Adrenal gland (tissue), 19 donors: ENCODE data around the gene GPR82. TPM values are rescaled to one million over a fixed set of nuclear protein-coding genes. Genes with fewer than 3 reads are reported as not detected.
"Not testable (repeated sequence)": the region's sequence is repeated elsewhere in the genome, so short reads cannot be mapped to it uniquely, and the experiment has no call there.

ENCODE experiments used
- DNase-seq, 7 donors: peaks; one replicate each; pipeline ENCODE4 v3.0.0-alpha.2; 2019 to 2020
- H3K27ac ChIP-seq, 5 donors: fragments of 200-600 bp; sonication (generic) in 4 of 5; 1 replicate in 3 of 5; 2 replicates in 2 of 5; pipeline versions ENCODE4 v1.5.1 to v1.8.0; 2016 to 2020; ENCODE audit warnings: mild to moderate bottlenecking in 1 of 5
- H3K27me3 ChIP-seq: fragments of 200-600 bp; 2 replicates; pipeline ENCODE4 v1.8.0; 2021
- H3K36me3 ChIP-seq, 2 donors: fragments of 200-600 bp; replicated peaks in 1 of 2; 1 replicate in 1 of 2; 2 replicates in 1 of 2; pipeline versions ENCODE4 v1.5.1 to v1.8.0; 2018 to 2022
- H3K4me1 ChIP-seq, 2 donors: fragments of 200-600 bp; replicated peaks in 1 of 2; 1 replicate in 1 of 2; 2 replicates in 1 of 2; pipeline versions ENCODE4 v1.5.1 to v1.8.0; 2018 to 2021
- H3K4me3 ChIP-seq, 4 donors: fragments of 200-600 bp; sonication (generic) in 3 of 4; one replicate each; pipeline ENCODE4 v1.5.1; 2016 to 2018
- H3K9me3 ChIP-seq, 3 donors: fragments of 200-600 bp; sonication (generic) in 1 of 3; replicated peaks in 1 of 3; 1 replicate in 2 of 3; 2 replicates in 1 of 3; pipeline versions ENCODE4 v1.5.1 to v1.8.0; 2016 to 2021
- POLR2A ChIP-seq, 2 donors: fragments of 450-650 bp; IDR thresholded peaks; one replicate each; pipeline ENCODE4 v1.6.1; 2017; ENCODE audit warnings: antibody characterized with exemption in 2 of 2, mild to moderate bottlenecking in 2 of 2, moderate library complexity in 1 of 2
- WGBS, 4 donors: extraction: QIAGEN DNeasy Blood & Tissue Kit in 2 of 4; methylation state at CpG; one replicate each; pipeline versions ENCODE4 v1.1.5 to v1.1.7; 2013 to 2017; 5-methylcytosine and 5-hydroxymethylcytosine counted together
- intact Hi-C, 2 donors: fragments of 100-400 bp; cut with DNase I; formaldehyde crosslinking; loops; one replicate each; pipeline versions ENCODE4 v1.14.1 to v1.15.0; 2022 to 2023
- long read RNA-seq, 10 donors: library from polyadenylated mRNA in 3 of 10; unstranded in 2 of 10; stranded (forward) in 1 of 10; transcript quantifications; one replicate each; pipeline ENCODE4 v2.0.0 and lab custom pipeline, GENCODE V29; 2021 to 2026
- polyA plus RNA-seq, 3 donors: library from polyadenylated mRNA; stranded (reverse); fragments of 200-250 nt in 2 of 3; fragments of 350-450 nt in 1 of 3; fragmentation: Illumina TruSeq in 1 of 3; extraction: RNeasy Lipid Tissue Mini Kit (QIAGEN cat#74804) in 1 of 3; gene quantifications; one replicate each; pipeline ENCODE4 v1.2.3, GENCODE V29; 2013 to 2014
- total RNA-seq, 9 donors: library from RNA; depleted of rRNA in 4 of 9; stranded (reverse); fragments of >200 nt in 4 of 9; fragments of 120-200 nt in 1 of 9; fragmentation: NEBNext Ultra II Directional in 1 of 9; extraction: Animal tissue kit (Norgen Biotek cat#: 25700) in 1 of 9; gene quantifications; one replicate each; pipeline versions ENCODE4 v1.1.0 to v1.2.4, GENCODE V29; 2013 to 2023
- TF ChIP-seq, protein P1 (sequence below), 6 experiments: fragments of 450-650 bp in 4 of 6; fragments of 200-600 bp in 2 of 6; sonication (generic) in 1 of 6; IDR thresholded peaks; 1 replicate in 5 of 6; 2 replicates in 1 of 6; pipeline versions ENCODE4 v1.5.1 to v1.8.0; 2016 to 2021; ENCODE audit warnings: antibody characterized with exemption in 6 of 6, mild to moderate bottlenecking in 2 of 6, moderate library complexity in 1 of 6
- donor health status: healthy with polysubstance abuse.
- donor health status: Bipolar disorder and iron deficiency.
- donor health status: DM: yes; HTN: yes; CAD: no.
- donor health status: DM: no; HTN: no; CAD: no.
- donor health status: DM: no; HTN: no; CAD: no.
- donor health status: DM: yes; HTN: yes; CAD: no.

Gene GPR82, protein sequence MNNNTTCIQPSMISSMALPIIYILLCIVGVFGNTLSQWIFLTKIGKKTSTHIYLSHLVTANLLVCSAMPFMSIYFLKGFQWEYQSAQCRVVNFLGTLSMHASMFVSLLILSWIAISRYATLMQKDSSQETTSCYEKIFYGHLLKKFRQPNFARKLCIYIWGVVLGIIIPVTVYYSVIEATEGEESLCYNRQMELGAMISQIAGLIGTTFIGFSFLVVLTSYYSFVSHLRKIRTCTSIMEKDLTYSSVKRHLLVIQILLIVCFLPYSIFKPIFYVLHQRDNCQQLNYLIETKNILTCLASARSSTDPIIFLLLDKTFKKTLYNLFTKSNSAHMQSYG
- total RNA-seq (1 to 10 TPM in 4 of 9 donors, under 1 TPM in 4, not detected in 1; 0.22 to 3.4 (median 0.89) TPM), polyA plus RNA-seq (under 1 TPM; 0.16 to 0.99 (median 0.24) TPM)
- long read RNA-seq, donor 1, result 0 reads
- long read RNA-seq, donor 2, result 0 reads
- long read RNA-seq, donor 3, result 0 reads
- long read RNA-seq, donor 4, partial matches to known transcripts, result 0 of 1 reads
- long read RNA-seq, donor 4, other reads (novel, unspliced or antisense), result 0 of 1 reads
- long read RNA-seq, donor 5, result 0 reads
- long read RNA-seq, donor 6, partial matches to known transcripts, result 0 of 2 reads
- long read RNA-seq, donor 6, other reads (novel, unspliced or antisense), result 0 of 2 reads
- long read RNA-seq, donor 7, result 0 reads
- long read RNA-seq, donor 8, result 0 reads
- long read RNA-seq, donor 9, result 0 reads
- long read RNA-seq, donor 10, result 0 reads

DNA sequence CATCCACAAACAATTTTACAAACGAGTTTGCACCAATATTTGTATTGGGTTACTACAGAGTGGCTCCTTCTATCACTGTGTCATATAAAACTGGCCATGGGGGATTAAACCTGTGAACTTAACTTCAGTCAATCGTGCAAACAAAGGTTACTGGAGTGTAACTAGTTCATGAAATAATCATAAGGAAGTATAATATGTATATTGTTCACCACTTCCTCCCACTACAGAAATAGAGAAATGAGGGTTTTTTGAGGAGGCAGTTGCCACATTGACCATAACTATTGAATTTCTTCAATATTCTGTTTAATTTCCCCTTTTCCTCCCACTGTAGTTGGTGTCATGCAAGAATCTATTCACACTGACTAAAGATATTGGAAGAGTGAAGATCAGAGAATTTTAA is at the start of gene GPR82:
GPR82 (plus strand) TSS at position 356 of the 400 bp plus-strand sequence. CDS start 2,846 bp downstream, outside the sequence.
- H3K27ac ChIP-seq, result peak within 1 kb of the TSS in 1 of 5 donors; percentile 54
- H3K27me3 ChIP-seq, result peaks cover 3% of the 10 kb centered on the region
- TF ChIP-seq POLR2A (IDR thresholded peaks at IDR 0.05), result no peak
- TF ChIP-seq, protein P1, sequence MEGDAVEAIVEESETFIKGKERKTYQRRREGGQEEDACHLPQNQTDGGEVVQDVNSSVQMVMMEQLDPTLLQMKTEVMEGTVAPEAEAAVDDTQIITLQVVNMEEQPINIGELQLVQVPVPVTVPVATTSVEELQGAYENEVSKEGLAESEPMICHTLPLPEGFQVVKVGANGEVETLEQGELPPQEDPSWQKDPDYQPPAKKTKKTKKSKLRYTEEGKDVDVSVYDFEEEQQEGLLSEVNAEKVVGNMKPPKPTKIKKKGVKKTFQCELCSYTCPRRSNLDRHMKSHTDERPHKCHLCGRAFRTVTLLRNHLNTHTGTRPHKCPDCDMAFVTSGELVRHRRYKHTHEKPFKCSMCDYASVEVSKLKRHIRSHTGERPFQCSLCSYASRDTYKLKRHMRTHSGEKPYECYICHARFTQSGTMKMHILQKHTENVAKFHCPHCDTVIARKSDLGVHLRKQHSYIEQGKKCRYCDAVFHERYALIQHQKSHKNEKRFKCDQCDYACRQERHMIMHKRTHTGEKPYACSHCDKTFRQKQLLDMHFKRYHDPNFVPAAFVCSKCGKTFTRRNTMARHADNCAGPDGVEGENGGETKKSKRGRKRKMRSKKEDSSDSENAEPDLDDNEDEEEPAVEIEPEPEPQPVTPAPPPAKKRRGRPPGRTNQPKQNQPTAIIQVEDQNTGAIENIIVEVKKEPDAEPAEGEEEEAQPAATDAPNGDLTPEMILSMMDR (IDR thresholded peaks at IDR 0.05), result no peak
- H3K9me3 ChIP-seq, result no peaks in the 10 kb centered on the region
- H3K36me3 ChIP-seq, result no peaks in the 10 kb centered on the region
- no peak for DNase-seq
- 39 to 75% (median 60%) methylated on average over 2 of the region's 2 CpGs for WGBS, 4 donors
- H3K4me1 ChIP-seq, result no peaks in the 10 kb centered on the region
- H3K4me3 ChIP-seq, result no peak within 1 kb of the TSS
- intact Hi-C loops, result no loop called here

DNA sequence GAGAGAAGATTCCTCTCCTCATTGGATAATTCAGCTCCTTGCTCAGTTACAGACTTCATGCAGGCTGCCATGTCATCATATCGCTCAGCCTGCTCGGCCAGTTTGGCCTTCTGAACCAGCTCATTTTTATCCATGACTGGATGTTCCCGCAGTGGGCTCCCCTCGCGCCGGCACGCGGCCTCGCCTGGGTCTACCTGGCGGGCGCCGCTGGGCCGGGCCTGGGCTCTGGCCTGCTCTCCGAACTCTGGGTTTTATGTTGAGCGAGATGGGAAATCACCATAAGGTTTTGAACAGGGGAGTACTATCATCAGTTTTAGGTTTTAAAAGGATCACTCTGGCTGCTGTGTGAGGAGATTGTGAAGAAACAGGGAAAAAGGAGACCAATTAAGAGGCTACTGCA is 47.6 kb upstream of the GPR82 start:
- H3K4me1 ChIP-seq, H3K4me3 ChIP-seq, intact Hi-C loops, H3K27ac ChIP-seq, H3K9me3 ChIP-seq, H3K36me3 ChIP-seq, H3K27me3 ChIP-seq, DNase-seq: not testable (repeated sequence)
- 85 to 97% (median 89%) methylated on average over 6 to 15 of the region's 15 CpGs for WGBS, 4 donors

DNA sequence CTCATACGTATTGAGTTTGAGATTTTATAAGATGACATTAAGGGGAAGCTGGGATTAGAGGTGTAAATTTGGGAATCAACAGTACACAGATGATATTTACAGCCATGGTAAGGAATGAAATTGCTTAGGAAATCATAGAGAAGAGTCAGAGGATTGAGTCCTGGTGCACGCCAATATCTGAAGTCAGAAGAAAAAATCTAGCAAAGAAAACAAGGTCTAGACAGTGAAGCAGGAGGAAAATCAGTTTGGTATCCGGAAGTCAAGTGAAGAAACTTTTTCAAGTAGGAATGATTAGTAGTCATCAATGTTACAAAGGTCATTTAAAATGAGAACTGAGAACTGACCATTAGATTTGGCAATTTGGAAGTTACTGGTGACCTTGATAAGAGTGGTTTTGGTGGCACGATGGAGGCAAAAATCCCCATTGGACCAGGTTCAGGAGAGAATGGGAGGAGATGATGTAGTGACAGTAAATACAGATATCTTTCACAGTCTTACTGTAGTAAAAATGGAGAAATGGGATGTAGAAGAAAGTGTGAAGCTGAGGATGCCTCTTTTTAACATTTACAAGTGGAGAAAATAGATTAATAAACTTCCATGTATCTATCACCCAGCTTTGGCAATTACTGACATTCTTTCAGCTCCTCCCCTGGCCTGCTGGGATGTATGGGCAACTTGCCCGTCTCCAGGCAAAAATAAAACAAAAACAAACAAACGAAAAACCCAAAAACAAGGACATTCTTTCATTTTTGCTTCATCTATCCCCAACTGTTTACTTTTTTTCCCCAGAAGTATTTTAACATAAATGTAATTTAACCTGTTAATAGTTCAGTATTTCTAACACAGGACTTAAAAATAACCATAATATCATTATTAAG is 46.6 kb upstream of the GPR82 start:
- no peaks in the 10 kb centered on the region for H3K27me3 ChIP-seq
- intact Hi-C loops, result no loop called here
- 41 to 66% (median 54%) methylated on average over 6 of the region's 6 CpGs for WGBS, 4 donors
- DNase-seq, result peak in 1 of 7 donors; percentile 3
- no peaks in the 10 kb centered on the region for H3K36me3 ChIP-seq
- TF ChIP-seq POLR2A (IDR thresholded peaks at IDR 0.05), result no peak
- TF ChIP-seq, protein P1 (IDR thresholded peaks at IDR 0.05), result no peak
- H3K27ac ChIP-seq, result peak overlapping the region in 1 of 5 donors; percentile 13
- H3K4me1 ChIP-seq, result no peaks in the 10 kb centered on the region
- H3K4me3 ChIP-seq, result no peak overlapping the region
- H3K9me3 ChIP-seq, result no peaks in the 10 kb centered on the region

DNA sequence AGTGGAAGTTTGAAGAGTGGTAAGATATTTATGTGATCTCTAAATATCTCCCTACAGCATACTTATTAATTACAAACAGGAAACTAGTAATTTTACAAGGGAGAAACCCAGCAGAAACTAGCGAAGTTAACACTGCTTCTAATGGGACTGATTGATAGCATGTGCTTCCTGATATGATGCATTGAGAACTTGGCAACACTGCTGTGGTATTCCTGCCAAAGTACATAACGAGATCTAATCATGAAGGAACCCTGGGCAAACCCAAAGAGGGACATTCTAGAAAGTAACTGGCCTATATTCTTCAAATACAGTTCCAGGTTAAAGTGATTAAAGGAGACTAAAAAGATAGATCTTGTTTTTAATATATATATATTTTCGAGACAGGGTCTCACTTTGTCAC is 39.8 kb upstream of the GPR82 start:
- Histone ChIP-seq H3K4me3 (no peak overlapping the region), H3K36me3 (no peaks in the 10 kb centered on the region), H3K27ac (no peak overlapping the region), H3K4me1 (peaks cover 0 to 6% of the 10 kb centered on the region in 2 donors), H3K9me3 (no peaks in the 10 kb centered on the region), H3K27me3 (no peaks in the 10 kb centered on the region)
- intact Hi-C loops, result no loop called here
- 15 to 39% (median 32%) methylated on average over 2 to 3 of the region's 3 CpGs for WGBS, 4 donors
- TF ChIP-seq, protein P1 (IDR thresholded peaks at IDR 0.05), result no peak
- TF ChIP-seq POLR2A (IDR thresholded peaks at IDR 0.05), result no peak
- peak in 1 of 7 donors; percentile 41 for DNase-seq
